Astrocyte (in vitro differentiated cells and primary cell): Measurements from ENCODE around the gene ZNF837. TPM values are rescaled to one million over a fixed set of nuclear protein-coding genes. Genes with fewer than 3 reads are reported as not detected.
"Not testable (repeated sequence)": the region's sequence is repeated elsewhere in the genome, so short reads cannot be mapped to it uniquely, and the experiment has no call there.

Source experiments
- DNase-seq: peaks from one replicate; pipeline ENCODE4 v3.0.0-alpha.2; 2010; ENCODE audit warnings: low read depth
- FAIRE-seq: peaks from 2 replicates; lab custom pipeline; 2011; peaks lifted over from hg19 to GRCh38; lab: Jason Lieb, UNC
- H2AFZ ChIP-seq: 2 replicates; pipeline ENCODE4 v1.6.0; 2012; ENCODE audit warnings: low read depth, low read length, inconsistent platforms
- H3K27ac ChIP-seq: 2 replicates; pipeline ENCODE4 v1.5.1; 2011; ENCODE audit warnings: low read depth, low read length, inconsistent platforms
- H3K27me3 ChIP-seq: 2 replicates; pipeline ENCODE4 v1.6.0; 2011; ENCODE audit warnings: low read length, inconsistent platforms; ENCODE audit not compliant: insufficient read depth
- H3K36me3 ChIP-seq: 2 replicates; pipeline ENCODE4 v1.5.1; 2011; ENCODE audit warnings: low read length, inconsistent platforms; ENCODE audit not compliant: insufficient read depth
- H3K4me1 ChIP-seq: 2 replicates; pipeline ENCODE4 v1.5.1; 2011; ENCODE audit warnings: low read length, inconsistent platforms; ENCODE audit not compliant: insufficient read depth
- H3K4me2 ChIP-seq: 2 replicates; pipeline ENCODE4 v1.6.0; 2012; ENCODE audit warnings: low read length, inconsistent platforms
- H3K4me3 ChIP-seq: 2 replicates; pipeline ENCODE4 v1.5.1; 2011; ENCODE audit warnings: low read depth, mild to moderate bottlenecking, low read length, inconsistent platforms; ENCODE audit not compliant: insufficient read depth
- H3K79me2 ChIP-seq: 2 replicates; pipeline ENCODE4 v1.6.0; 2012; ENCODE audit warnings: mild to moderate bottlenecking, low read length, inconsistent platforms; ENCODE audit not compliant: insufficient read depth
- H3K9ac ChIP-seq: 2 replicates; pipeline ENCODE4 v1.6.0; 2012; ENCODE audit warnings: mild to moderate bottlenecking, low read length, inconsistent platforms
- H3K9me3 ChIP-seq: 2 replicates; pipeline ENCODE4 v1.5.1; 2012; ENCODE audit warnings: low read depth, mild to moderate bottlenecking, low read length, inconsistent platforms; ENCODE audit not compliant: insufficient read depth
- H4K20me1 ChIP-seq: 2 replicates; pipeline ENCODE4 v1.6.0; 2012; ENCODE audit warnings: low read length, inconsistent platforms; ENCODE audit not compliant: insufficient read depth
- H3K27ac Mint-ChIP-seq: one replicate; pipeline ENCODE4 v1.8.0; 2021; ENCODE audit warnings: mild to moderate bottlenecking, mixed read lengths; ENCODE audit not compliant: unreplicated experiment
- H3K27me3 Mint-ChIP-seq: one replicate; pipeline ENCODE4 v1.8.0; 2021; ENCODE audit warnings: low read depth, mixed read lengths; ENCODE audit not compliant: unreplicated experiment
- H3K36me3 Mint-ChIP-seq: one replicate; pipeline ENCODE4 v1.8.0; 2021; ENCODE audit warnings: low read depth, mixed read lengths; ENCODE audit not compliant: unreplicated experiment
- H3K4me1 Mint-ChIP-seq: one replicate; pipeline ENCODE4 v1.8.0; 2021; ENCODE audit warnings: low read depth, mixed read lengths; ENCODE audit not compliant: unreplicated experiment
- H3K4me3 Mint-ChIP-seq: one replicate; pipeline ENCODE4 v1.8.0; 2021; ENCODE audit warnings: mild to moderate bottlenecking, moderate library complexity, mixed read lengths; ENCODE audit not compliant: unreplicated experiment
- H3K9me3 Mint-ChIP-seq: one replicate; pipeline ENCODE4 v1.8.0; 2021; ENCODE audit warnings: mild to moderate bottlenecking, mixed read lengths; ENCODE audit not compliant: unreplicated experiment
- EZH2 ChIP-seq: IDR thresholded peaks from 2 replicates; pipeline ENCODE4 v1.6.1; 2012; ENCODE audit warnings: mild to moderate bottlenecking, low read length, inconsistent platforms; ENCODE audit not compliant: insufficient read depth
- total RNA-seq: library from RNA; stranded (reverse); gene quantifications from 2 replicates; pipeline ENCODE4 v1.2.1, GENCODE V29; 2021
- TF ChIP-seq, protein P1 (sequence below): IDR thresholded peaks from 2 replicates; pipeline ENCODE4 v1.5.1; 2011; ENCODE audit warnings: low read depth, mild to moderate bottlenecking, inconsistent platforms, low read length, moderate library complexity; ENCODE audit not compliant: insufficient read depth

The ZNF837 gene
- total RNA-seq, 1 donor from 2014 or later, result 2.4 TPM

DNA sequence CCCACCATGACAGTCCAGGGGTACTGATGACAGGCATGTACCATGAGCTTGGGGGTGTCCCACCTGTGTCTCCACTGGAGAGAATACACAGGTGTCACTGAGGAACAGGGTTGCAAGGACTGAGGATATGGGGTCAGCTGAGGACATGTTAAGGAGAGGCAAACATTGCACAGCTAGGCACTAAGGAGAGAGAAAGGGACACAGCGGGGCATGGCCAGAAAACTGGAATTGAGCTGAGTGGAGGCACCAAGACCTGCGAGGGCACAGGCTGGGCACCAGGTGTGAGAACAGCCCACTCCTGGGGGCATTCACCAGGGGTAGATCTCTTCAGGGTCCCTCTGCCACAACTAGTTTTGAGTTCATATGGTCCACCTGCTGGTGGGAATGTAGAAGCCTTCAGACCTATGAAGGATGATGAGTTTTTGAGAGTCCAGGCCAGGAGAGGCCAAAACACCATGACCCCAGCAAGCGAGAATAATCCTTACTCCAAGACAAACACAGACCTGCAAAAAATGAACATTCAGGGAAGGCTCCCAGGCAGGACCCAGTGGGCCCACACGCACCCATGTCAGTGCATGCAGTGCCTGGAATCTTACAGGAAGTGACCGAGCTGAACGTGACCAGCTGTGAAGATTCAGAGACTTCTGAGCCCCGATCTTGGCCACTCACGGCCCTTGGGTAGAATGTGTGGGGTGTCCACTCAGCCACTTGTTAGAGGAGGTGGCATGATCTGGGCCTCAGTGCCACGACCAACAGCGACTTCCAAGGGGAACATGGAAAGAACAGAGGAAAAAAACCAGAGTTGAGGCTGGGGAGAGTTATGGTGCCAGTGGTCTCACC lies 26.2 kb upstream of the ZNF837 start:
- Mint-ChIP-seq H3K36me3 (no peaks in the 10 kb centered on the region), H3K27ac (peak overlapping the region; percentile 16), H3K9me3 (no peaks in the 10 kb centered on the region), H3K27me3 (no peaks in the 10 kb centered on the region), H3K4me1 (peaks cover 3% of the 10 kb centered on the region), H3K4me3 (peak overlapping the region; percentile 90)
- DNase-seq (no peak), FAIRE-seq (no peak)
- peak overlapping the region; percentile 93 for H3K4me2 ChIP-seq
- H3K79me2 ChIP-seq, result peaks cover 28% of the 10 kb centered on the region
- no peak overlapping the region for H3K27ac ChIP-seq
- TF ChIP-seq, protein P1, sequence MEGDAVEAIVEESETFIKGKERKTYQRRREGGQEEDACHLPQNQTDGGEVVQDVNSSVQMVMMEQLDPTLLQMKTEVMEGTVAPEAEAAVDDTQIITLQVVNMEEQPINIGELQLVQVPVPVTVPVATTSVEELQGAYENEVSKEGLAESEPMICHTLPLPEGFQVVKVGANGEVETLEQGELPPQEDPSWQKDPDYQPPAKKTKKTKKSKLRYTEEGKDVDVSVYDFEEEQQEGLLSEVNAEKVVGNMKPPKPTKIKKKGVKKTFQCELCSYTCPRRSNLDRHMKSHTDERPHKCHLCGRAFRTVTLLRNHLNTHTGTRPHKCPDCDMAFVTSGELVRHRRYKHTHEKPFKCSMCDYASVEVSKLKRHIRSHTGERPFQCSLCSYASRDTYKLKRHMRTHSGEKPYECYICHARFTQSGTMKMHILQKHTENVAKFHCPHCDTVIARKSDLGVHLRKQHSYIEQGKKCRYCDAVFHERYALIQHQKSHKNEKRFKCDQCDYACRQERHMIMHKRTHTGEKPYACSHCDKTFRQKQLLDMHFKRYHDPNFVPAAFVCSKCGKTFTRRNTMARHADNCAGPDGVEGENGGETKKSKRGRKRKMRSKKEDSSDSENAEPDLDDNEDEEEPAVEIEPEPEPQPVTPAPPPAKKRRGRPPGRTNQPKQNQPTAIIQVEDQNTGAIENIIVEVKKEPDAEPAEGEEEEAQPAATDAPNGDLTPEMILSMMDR, result peak; percentile 20
- no peak for TF ChIP-seq EZH2
- H3K36me3 ChIP-seq, result no peaks in the 10 kb centered on the region
- H3K4me1 ChIP-seq, result peaks cover 16% of the 10 kb centered on the region
- no peaks in the 10 kb centered on the region for H4K20me1 ChIP-seq
- H3K27me3 ChIP-seq, result no peaks in the 10 kb centered on the region
- peak overlapping the region; percentile 75 for H3K4me3 ChIP-seq
- peak overlapping the region; percentile 86 for H3K9ac ChIP-seq
- no peak overlapping the region for H2AFZ ChIP-seq
- H3K9me3 ChIP-seq, result no peaks in the 10 kb centered on the region

DNA sequence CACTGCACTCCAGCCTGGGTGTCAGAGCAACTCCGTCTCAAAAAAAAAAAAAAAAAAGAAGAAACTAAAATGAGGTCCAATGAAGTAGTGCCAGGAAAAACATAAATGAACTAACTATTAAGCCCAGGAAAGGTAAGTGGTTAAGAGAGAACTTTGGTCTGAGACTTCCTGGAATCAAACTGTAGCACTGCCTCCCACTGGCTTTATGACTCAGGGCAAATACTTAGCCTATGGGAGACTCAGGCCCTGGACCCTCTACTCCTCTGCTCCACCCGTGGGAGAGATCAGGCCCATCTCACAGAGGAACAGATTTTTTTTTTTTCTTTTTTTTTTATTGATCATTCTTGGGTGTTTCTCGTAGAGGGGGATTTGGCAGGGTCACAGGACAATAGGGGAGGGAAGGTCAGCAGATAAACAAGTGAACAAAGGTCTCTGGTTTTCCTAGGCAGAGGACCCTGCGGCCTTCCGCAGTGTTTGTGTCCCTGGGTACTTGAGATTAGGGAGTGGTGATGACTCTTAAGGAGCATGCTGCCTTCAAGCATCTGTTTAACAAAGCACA lies 23.2 kb upstream of the ZNF837 start:
- not testable (repeated sequence) for H4K20me1 ChIP-seq, H3K4me3 ChIP-seq, FAIRE-seq, H3K9me3 ChIP-seq, H3K4me3 Mint-ChIP-seq, H3K36me3 Mint-ChIP-seq, H3K4me2 ChIP-seq, H3K27me3 Mint-ChIP-seq, H3K27me3 ChIP-seq, H3K27ac Mint-ChIP-seq, H3K27ac ChIP-seq, H3K9me3 Mint-ChIP-seq, DNase-seq, H3K36me3 ChIP-seq, H2AFZ ChIP-seq, H3K4me1 Mint-ChIP-seq, H3K9ac ChIP-seq
- peaks cover 21% of the 10 kb centered on the region for H3K4me1 ChIP-seq
- peaks cover 15% of the 10 kb centered on the region for H3K79me2 ChIP-seq

DNA sequence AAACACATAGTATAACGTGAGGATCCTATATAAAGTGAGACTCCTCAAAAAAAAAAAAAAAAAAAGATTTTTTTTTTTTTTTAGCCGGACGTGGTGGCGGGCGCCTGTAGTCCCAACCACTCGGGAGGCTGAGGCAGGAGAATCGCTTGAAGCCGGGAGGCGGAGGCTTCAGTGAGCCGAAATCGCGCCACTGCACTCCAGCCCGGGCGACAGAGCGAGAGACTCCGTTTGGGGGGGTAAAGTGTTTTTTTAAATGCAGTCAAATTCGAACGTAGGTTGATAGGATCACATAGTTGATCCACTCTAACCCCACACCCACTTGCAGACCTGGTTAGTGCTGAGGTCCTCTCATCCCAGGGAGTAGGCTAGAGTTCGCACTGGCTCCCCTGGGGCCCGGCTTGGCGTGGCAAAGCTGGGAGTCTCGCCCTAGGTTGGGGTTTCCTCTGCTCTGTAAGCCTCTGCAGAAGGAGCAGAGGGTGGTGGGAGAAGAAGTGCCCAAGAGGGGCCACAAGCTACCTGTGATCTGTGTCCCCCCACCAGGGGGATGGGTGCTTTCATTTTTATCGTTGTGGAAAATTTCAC lies 21.1 kb upstream of the ZNF837 start:
- FAIRE-seq, result no peak

More for the DNA sequence above, 21.1 kb upstream of the ZNF837 start:
- H3K9ac ChIP-seq, result peak overlapping the region; percentile 78
- H3K27ac ChIP-seq, result peak overlapping the region; percentile 11
- H2AFZ ChIP-seq, result no peak overlapping the region
- H3K27me3 ChIP-seq, result no peaks in the 10 kb centered on the region
- H3K79me2 ChIP-seq, result no peaks in the 10 kb centered on the region
- H3K9me3 Mint-ChIP-seq, result no peaks in the 10 kb centered on the region
- H4K20me1 ChIP-seq, result no peaks in the 10 kb centered on the region
- H3K36me3 ChIP-seq, result no peaks in the 10 kb centered on the region
- no peak overlapping the region for H3K27ac Mint-ChIP-seq
- peaks cover 13% of the 10 kb centered on the region for H3K4me1 ChIP-seq
- peak overlapping the region; percentile 93 for H3K4me3 Mint-ChIP-seq
- peak overlapping the region; percentile 72 for H3K4me3 ChIP-seq
- no peaks in the 10 kb centered on the region for H3K9me3 ChIP-seq
- H3K4me2 ChIP-seq, result peak overlapping the region; percentile 92
- peaks cover 2% of the 10 kb centered on the region for H3K4me1 Mint-ChIP-seq
- H3K27me3 Mint-ChIP-seq, result no peaks in the 10 kb centered on the region
- no peak for DNase-seq
- TF ChIP-seq, protein P1, result no peak
- no peaks in the 10 kb centered on the region for H3K36me3 Mint-ChIP-seq
